HepG2 (cell line): ENCODE data around the gene TPST2. TPM values are rescaled to one million over a fixed set of nuclear protein-coding genes. Genes with fewer than 3 reads are reported as not detected.

Experiments used
- ATAC-seq: fragments of 200-7000 bp; cut with Tn5 transposase; 3 replicates; pipeline ENCODE4 v1.9.1; 2020; ENCODE audit warnings: mild to moderate bottlenecking, moderate library complexity
- BruUV-seq: library from RNA; stranded (reverse); fragments of 400-500 nt; replicated peaks from 2 replicates; lab custom pipeline; 2021; lab: Mats Ljungman, UMichigan
- CTCF ChIA-PET: fragments of 300-600 bp; formaldehyde crosslinking; extraction: SDS; loops from one replicate; lab custom pipeline; 2021; ENCODE audit warnings: low total read pairs, inconsistent platforms, low intra/inter-chr PET ratio; lab: Yijun Ruan, JAX
- POLR2A ChIA-PET: fragments of 350-600 bp; sonication (Branson Sonifier 250); formaldehyde crosslinking; loops from one replicate; lab custom pipeline; 2020; ENCODE audit warnings: antibody characterized with exemption, inconsistent platforms; lab: Yijun Ruan, JAX
- DNase-seq: peaks from one replicate; pipeline ENCODE4 v3.0.0-alpha.2; 2015; ENCODE audit warnings: low spot score
- FAIRE-seq: peaks from 3 replicates; lab custom pipeline; 2011; peaks lifted over from hg19 to GRCh38; lab: Jason Lieb, UNC
- H2AFZ ChIP-seq: one replicate; pipeline ENCODE4 v1.6.1; 2011; ENCODE audit warnings: low read length, inconsistent platforms
- H3K27ac ChIP-seq: fragments of 300-600 bp; 3 replicates; pipeline ENCODE4 v1.8.0; 2011; ENCODE audit warnings: mixed run types, mild to moderate bottlenecking, mixed read lengths, low read length, inconsistent platforms; ENCODE audit not compliant: insufficient read depth; ENCODE audit errors: extremely low read length
- H3K27me3 ChIP-seq, 2 experiments: fragments of 200-600 bp in 1 of 2; 2 replicates in 1 of 2; 3 replicates in 1 of 2; pipeline versions ENCODE4 v1.6.0 to v1.8.0; 2011; ENCODE audit warnings: low read length in 2 of 2, mild to moderate bottlenecking in 2 of 2, moderate library complexity in 2 of 2, inconsistent platforms in 1 of 2; ENCODE audit not compliant: insufficient read depth in 2 of 2, control insufficient read depth in 1 of 2
- H3K36me3 ChIP-seq, 2 experiments: fragments of 200-600 bp in 1 of 2; replicated peaks in 1 of 2; 2 replicates in 1 of 2; 3 replicates in 1 of 2; pipeline versions ENCODE4 v1.5.1 to v1.8.0; 2011; ENCODE audit warnings: low read length in 2 of 2, inconsistent platforms in 1 of 2; ENCODE audit not compliant: insufficient read depth in 2 of 2, control insufficient read depth in 1 of 2
- H3K4me1 ChIP-seq: 2 replicates; pipeline ENCODE4 v1.5.1; 2012; ENCODE audit warnings: low read length, inconsistent platforms; ENCODE audit not compliant: insufficient read depth
- H3K4me2 ChIP-seq: 2 replicates; pipeline ENCODE4 v1.6.0; 2011; ENCODE audit warnings: low read depth, low read length, inconsistent platforms
- H3K4me3 ChIP-seq, 3 experiments: fragments of 200-600 bp in 1 of 3; sonication (generic), shearing (Covaris generic) in 1 of 3; replicated peaks in 1 of 3; 2 replicates each; pipeline ENCODE4 v1.5.1; 2011 to 2016; ENCODE audit warnings: low read length in 3 of 3, inconsistent platforms in 2 of 3, low read depth in 2 of 3, mild to moderate bottlenecking in 2 of 3, control low read depth in 1 of 3, mixed read lengths in 1 of 3; ENCODE audit not compliant: insufficient read depth in 1 of 3
- H3K79me2 ChIP-seq: one replicate; pipeline ENCODE4 v1.6.1; 2011; ENCODE audit warnings: low read length, inconsistent platforms; ENCODE audit not compliant: insufficient read depth
- H3K9ac ChIP-seq: 2 replicates; pipeline ENCODE4 v1.6.0; 2011; ENCODE audit warnings: mild to moderate bottlenecking, low read depth, low read length, inconsistent platforms; ENCODE audit not compliant: insufficient read depth
- H3K9me3 ChIP-seq: 2 replicates; pipeline ENCODE4 v1.5.1; 2012; ENCODE audit warnings: mild to moderate bottlenecking, low read length
- H4K20me1 ChIP-seq: 2 replicates; pipeline ENCODE4 v1.6.0; 2011; ENCODE audit warnings: inconsistent platforms, mild to moderate bottlenecking, low read length, moderate library complexity; ENCODE audit not compliant: insufficient read depth
- AHR ChIP-seq: IDR thresholded peaks from 2 replicates; pipeline ENCODE4 v1.6.1; 2018; ENCODE audit warnings: missing genetic modification reagents, missing compliant biosample characterization
- ELF1 ChIP-seq: sonication (generic); formaldehyde crosslinking; IDR thresholded peaks from 2 replicates; pipeline ENCODE4 v1.4.0; 2020; ENCODE audit warnings: missing genetic modification reagents
- GATA4 ChIP-seq: sonication (generic); IDR thresholded peaks from 2 replicates; pipeline ENCODE4 v1.6.1; 2016; ENCODE audit warnings: antibody characterized with exemption, low read depth, borderline replicate concordance
- HDAC6 ChIP-seq: fragments of 200-600 bp; sonication (generic); IDR thresholded peaks from 2 replicates; pipeline ENCODE4 v1.7.0; 2017; ENCODE audit warnings: mild to moderate bottlenecking, antibody characterized with exemption, low read length, low read depth
- HOXA5 ChIP-seq: sonication (generic); formaldehyde crosslinking; IDR thresholded peaks from 2 replicates; pipeline ENCODE4 v1.4.0; 2020; ENCODE audit warnings: missing genetic modification reagents
- HOXA9 ChIP-seq: sonication (generic); formaldehyde crosslinking; IDR thresholded peaks from 2 replicates; pipeline ENCODE4 v1.8.1; 2022; ENCODE audit warnings: missing genetic modification reagents, mild to moderate bottlenecking, moderate library complexity, borderline replicate concordance
- ISL2 ChIP-seq: sonication (generic); formaldehyde crosslinking; IDR thresholded peaks from 2 replicates; pipeline ENCODE4 v1.5.0; 2020; ENCODE audit warnings: missing genetic modification reagents
- KAT2B ChIP-seq: fragments of 150-350 bp; IDR thresholded peaks from 2 replicates; pipeline ENCODE4 v1.6.1; 2014; ENCODE audit warnings: low read depth, low read length, borderline replicate concordance
- KDM5B ChIP-seq: sonication (generic); formaldehyde crosslinking; IDR thresholded peaks from 2 replicates; pipeline ENCODE4 v1.4.0; 2020; ENCODE audit warnings: missing genetic modification reagents, mild to moderate bottlenecking, borderline replicate concordance
- KDM6A ChIP-seq: IDR thresholded peaks from 2 replicates; pipeline ENCODE4 v1.6.1; 2016; ENCODE audit warnings: low read depth
- KLF13 ChIP-seq: sonication (generic); formaldehyde crosslinking; IDR thresholded peaks from 2 replicates; pipeline ENCODE4 v1.4.0; 2020; ENCODE audit warnings: mild to moderate bottlenecking, missing genetic modification reagents
- MIER3 ChIP-seq: IDR thresholded peaks from 2 replicates; pipeline ENCODE4 v1.6.1; 2016; ENCODE audit warnings: missing compliant biosample characterization, borderline replicate concordance
- MTERF4 ChIP-seq: sonication (generic); formaldehyde crosslinking; IDR thresholded peaks from 2 replicates; pipeline ENCODE4 v1.8.0; 2023; ENCODE audit warnings: mild to moderate bottlenecking, missing genetic modification reagents
- NCOA2 ChIP-seq: sonication (generic); formaldehyde crosslinking; IDR thresholded peaks from 2 replicates; pipeline ENCODE4 v1.8.0; 2022; ENCODE audit warnings: inconsistent platforms
- PCBP2 ChIP-seq: fragments of 200-400 bp; formaldehyde crosslinking; optimal IDR thresholded peaks from 2 replicates; pipeline ENCODE3; 2018; ENCODE audit warnings: low read length, low read depth; ENCODE audit not compliant: poor library complexity, severe bottlenecking
- TGIF2 ChIP-seq: IDR thresholded peaks from 2 replicates; pipeline ENCODE4 v1.6.1; 2016; ENCODE audit warnings: control low read depth, missing compliant biosample characterization
- ZNF10 ChIP-seq: sonication (generic); formaldehyde crosslinking; IDR thresholded peaks from 2 replicates; pipeline ENCODE4 v1.4.0; 2020; ENCODE audit warnings: mild to moderate bottlenecking, low read depth, missing genetic modification reagents, borderline replicate concordance
- ZNF343 ChIP-seq: sonication (generic); formaldehyde crosslinking; IDR thresholded peaks from 2 replicates; pipeline ENCODE4 v1.4.0; 2020; ENCODE audit warnings: mild to moderate bottlenecking, missing genetic modification reagents
- ZNF557 ChIP-seq: sonication (generic); formaldehyde crosslinking; IDR thresholded peaks from 2 replicates; pipeline ENCODE4 v1.4.0; 2020; ENCODE audit warnings: missing genetic modification reagents
- ZNF768 ChIP-seq: sonication (generic); formaldehyde crosslinking; IDR thresholded peaks from 2 replicates; pipeline ENCODE4 v1.4.0; 2020; ENCODE audit warnings: missing genetic modification reagents
- WGBS: methylation state at CpG from one replicate; pipeline ENCODE4 v1.1.6; 2017; ENCODE audit warnings: low lambda C conversion rate; 5-methylcytosine and 5-hydroxymethylcytosine counted together
- in situ Hi-C: cut with HindIII; loops from 2 replicates; pipeline ENCODE4 v1.10.0; 2017; ENCODE audit warnings: low pct_unique_long_range_greater_than_20kb; ENCODE audit not compliant: extremely low pct_ligation_motif_present
- intact Hi-C: fragments of 100-400 bp; cut with micrococcal nuclease; formaldehyde crosslinking; loops from one replicate; pipeline ENCODE4 v1.10.0; 2022; ENCODE audit not compliant: unreplicated experiment
- polyA plus RNA-seq, 8 experiments: library from polyadenylated mRNA; depleted of rRNA in 3 of 8; stranded (reverse) in 7 of 8; unstranded in 1 of 8; fragments of >200 nt; fragmentation: Illumina TruSeq in 4 of 8; extraction: Trizol in 4 of 8; gene quantifications; 2 replicates each; pipeline versions ENCODE4 v1.2.1 to v1.2.3, GENCODE V29; 2011 to 2016; ENCODE audit warnings: low read depth in 4 of 8, missing spikeins in 1 of 8, mixed read lengths in 1 of 8; ENCODE audit not compliant: insufficient read depth in 1 of 8
- total RNA-seq, 5 experiments: library from RNA; depleted of rRNA; stranded (reverse); fragments of >200 nt; fragmentation: Illumina TruSeq; extraction: Trizol; gene quantifications; 2 replicates each; pipeline ENCODE4 v1.2.3, GENCODE V29; 2016; ENCODE audit warnings: low read depth in 1 of 5

Gene TPST2
- total and polyA plus RNA-seq, 2 of the 13 experiments (the other 11 are each of a cell fraction or from before 2014, with no cell fraction given), result 15.2 to 23.8 TPM

- TF ChIP-seq KAT2B, result no peak
- no peak for TF ChIP-seq TGIF2
- no peak for TF ChIP-seq MIER3 (CRISPR knock-in tag)
- peak; percentile 90 for TF ChIP-seq ZNF768 (CRISPR knock-in tag)
- TF ChIP-seq, all 625 proteins: peak for 1
- H3K36me3 ChIP-seq, result peaks cover 0 to 3% of the 10 kb centered on the region in 2 experiments; a peak in 1 of 5 replicates
- no peaks in the 10 kb centered on the region for H3K79me2 ChIP-seq
- H4K20me1 ChIP-seq, result no peaks in the 10 kb centered on the region
- in situ Hi-C loops, result no loop called here
- BruUV-seq, result no TSS peak
- no peak overlapping the region for H3K9ac ChIP-seq
- no peak overlapping the region for H3K4me3 ChIP-seq
- H3K4me2 ChIP-seq, result no peak overlapping the region
- H3K9me3 ChIP-seq, result no peaks in the 10 kb centered on the region
- 90% methylated on average over 4 of the region's 9 CpGs for WGBS
- H2AFZ ChIP-seq, result no peak overlapping the region
- ChIA-PET CTCF (no interaction called here), POLR2A (no interaction called here)
- no peaks in the 10 kb centered on the region for H3K27me3 ChIP-seq
- ATAC-seq (no peak), FAIRE-seq (no peak), DNase-seq (no peak)
- H3K27ac ChIP-seq, result no peak overlapping the region
- H3K4me1 ChIP-seq, result no peaks in the 10 kb centered on the region
- intact Hi-C loops, result no loop called here
These were observed 28.0 kb downstream of the TPST2 start for GRCh38 chr22:26561756-26562417.

- H3K27ac ChIP-seq, result no peak overlapping the region
- ChIA-PET POLR2A (no interaction called here), CTCF (no interaction called here)
- no peaks in the 10 kb centered on the region for H3K27me3 ChIP-seq
- no peak overlapping the region for H3K9ac ChIP-seq
- H3K4me3 ChIP-seq, result no peak overlapping the region
- in situ Hi-C loops (no loop called here), intact Hi-C loops (no loop called here)
- H2AFZ ChIP-seq, result no peak overlapping the region
- no peaks in the 10 kb centered on the region for H3K79me2 ChIP-seq
- ATAC-seq (no peak), FAIRE-seq (no peak), DNase-seq (no peak)
- H3K4me2 ChIP-seq, result no peak overlapping the region
- H3K9me3 ChIP-seq, result no peaks in the 10 kb centered on the region
- no TSS peak for BruUV-seq
- no peaks in the 10 kb centered on the region for H3K4me1 ChIP-seq
- 95% methylated on average over 12 of the region's 13 CpGs for WGBS
- no peaks in the 10 kb centered on the region for H4K20me1 ChIP-seq
- peaks cover 0 to 3% of the 10 kb centered on the region in 2 experiments; a peak in 1 of 5 replicates for H3K36me3 ChIP-seq
- TF ChIP-seq KDM5B (CRISPR knock-in tag), result no peak
- no peak for TF ChIP-seq GATA4
- TF ChIP-seq PCBP2, result no peak
- no peak for TF ChIP-seq MTERF4 (CRISPR knock-in tag)
- no peak for TF ChIP-seq ZNF10 (CRISPR knock-in tag)
- no peak for TF ChIP-seq AHR (CRISPR knock-in tag)
- TF ChIP-seq ISL2 (CRISPR knock-in tag), result no peak
- no peak for TF ChIP-seq HOXA5 (CRISPR knock-in tag)
- TF ChIP-seq ZNF557 (CRISPR knock-in tag), result no peak
- no peak for TF ChIP-seq NCOA2 (CRISPR knock-in tag)
- no peak for TF ChIP-seq ZNF343
- no peak for TF ChIP-seq ELF1 (CRISPR knock-in tag)
- TF ChIP-seq HDAC6, result no peak
- no peak for TF ChIP-seq KDM6A (CRISPR knock-in tag)
- no peak for TF ChIP-seq HOXA9 (CRISPR knock-in tag)
- TF ChIP-seq KLF13 (CRISPR knock-in tag), result no peak
These were observed 29.9 kb downstream of the TPST2 start for GRCh38 chr22:26559961-26560575.
